Measurements from ENCODE around the gene CDH16.
"Not testable (repeated sequence)": the region's sequence is repeated elsewhere in the genome, so short reads cannot be mapped to it uniquely, and the experiment has no call there.

CDH16 gene

DNA sequence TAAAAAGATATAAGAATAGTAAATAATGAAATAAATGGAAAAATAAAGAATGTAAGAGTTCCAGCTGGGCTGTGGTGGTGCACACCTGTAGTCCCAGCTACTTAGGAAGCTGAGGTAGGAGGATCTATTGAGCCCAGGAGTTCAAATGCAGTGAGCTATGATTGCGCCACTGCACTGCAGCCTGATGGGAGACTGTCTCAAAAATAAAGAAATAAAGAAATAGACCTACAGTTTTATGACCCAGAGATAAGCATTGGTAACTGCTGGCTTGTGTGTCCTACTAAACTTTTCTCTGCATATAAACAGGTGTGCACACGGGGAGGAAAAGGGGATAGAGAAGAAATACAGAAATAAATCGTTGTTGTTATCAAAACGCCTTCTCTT, 46.1 kb downstream of the CDH16 start:
- no peak for DNase-seq (ENCODE audit: low read depth)

DNA sequence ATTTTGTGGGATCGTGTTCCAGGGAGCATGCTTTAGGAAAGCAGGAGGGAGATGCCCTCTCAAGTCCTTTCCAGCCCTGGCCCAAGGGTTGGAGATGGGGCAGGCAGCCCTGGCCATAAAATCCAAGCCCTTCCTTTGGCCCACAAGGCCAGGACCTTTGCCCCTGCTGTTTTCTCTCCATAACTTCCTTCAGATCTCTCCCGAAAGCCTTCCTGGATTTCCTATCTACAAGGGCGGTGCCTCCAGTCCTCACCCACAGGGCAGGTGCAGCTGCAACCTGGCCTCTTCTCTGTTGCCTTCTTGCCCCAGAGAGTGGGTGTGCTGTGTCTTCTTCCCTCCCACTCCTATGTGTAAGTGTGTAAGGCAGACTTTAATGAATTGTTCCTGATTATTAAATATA, 46.8 kb downstream of the CDH16 start:
- DNase-seq (ENCODE audit: low read depth), result no peak

- not testable (repeated sequence) for DNase-seq (ENCODE audit: low read depth)
Observed at GRCh38 chr16:66871363-66871762, 47.3 kb downstream of the CDH16 start.

GRCh38 chr16:66869424-66869823, 49.3 kb downstream of the CDH16 start:
- DNase-seq (ENCODE audit: low read depth), result no peak

DNA sequence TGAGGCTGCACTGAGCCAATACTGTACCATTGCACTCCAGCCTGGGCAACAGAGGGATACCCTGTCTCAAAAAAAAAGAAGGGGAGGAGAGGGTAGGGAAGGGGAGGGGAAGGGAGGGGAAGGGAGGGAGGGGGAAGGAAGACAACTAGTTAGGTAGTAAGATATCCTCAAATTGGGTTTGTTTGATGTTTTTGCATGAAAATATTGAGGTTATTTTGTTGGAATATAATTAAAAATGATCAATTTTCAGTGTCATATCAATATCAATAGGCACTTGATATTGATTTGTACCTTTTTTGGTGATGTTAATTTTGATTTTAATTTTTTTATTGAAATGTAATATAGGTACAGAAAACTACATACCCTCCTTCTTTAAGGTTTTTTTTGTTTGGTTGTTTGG, 55.0 kb downstream of the CDH16 start:
- DNase-seq (ENCODE audit: low read depth), result no peak

- DNase-seq (ENCODE audit: low read depth), result no peak
Observed at GRCh38 chr16:66862023-66862520, 56.6 kb downstream of the CDH16 start.

GRCh38 chr16:66859397-66860068, 59.2 kb downstream of the CDH16 start:
- no peak for DNase-seq (ENCODE audit: low read depth)

GRCh38 chr16:66858740-66859396, 59.8 kb downstream of the CDH16 start:
- DNase-seq (ENCODE audit: low read depth), result no peak
